OCI-LY7 (cell line): ENCODE measurements around the gene SLC35F2.

ENCODE experiments used
- EZH2phosphoT487 ChIP-seq: fragments of 200-600 bp; sonication (generic); IDR thresholded peaks from 2 replicates; pipeline ENCODE4 v1.6.1; 2018; ENCODE audit warnings: low read depth, borderline replicate concordance, mild to moderate bottlenecking, mixed run types, antibody characterized with exemption, low read length, moderate library complexity, mixed read lengths
- TF ChIP-seq, protein P1 (sequence below): fragments of 200-600 bp; sonication (generic); conservative IDR thresholded peaks from 2 replicates; pipeline ENCODE4 v1.5.1; 2014; ENCODE audit warnings: mild to moderate bottlenecking, antibody characterized with exemption, low read length, moderate library complexity, mixed read lengths

DNA sequence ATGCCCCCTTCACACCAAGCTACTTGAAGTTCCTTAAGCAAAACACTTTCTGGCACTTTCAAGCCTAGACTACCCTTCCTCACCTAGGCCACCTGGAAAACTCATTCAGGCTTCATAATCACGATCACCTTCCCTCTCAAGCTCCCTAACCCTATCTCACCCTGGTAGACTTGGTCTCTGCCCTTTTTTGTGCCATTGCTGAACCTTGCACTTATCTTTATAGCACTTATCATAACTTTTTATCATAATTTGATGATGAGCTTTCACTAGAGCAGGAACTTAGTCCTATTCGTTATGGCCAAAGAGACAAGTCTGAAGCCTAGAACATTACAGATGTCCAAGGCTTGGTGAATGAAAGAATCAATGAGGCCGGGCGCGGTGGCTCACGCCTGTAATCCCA lies 5.5 kb downstream of the SLC35F2 start:
- TF ChIP-seq, protein P1, sequence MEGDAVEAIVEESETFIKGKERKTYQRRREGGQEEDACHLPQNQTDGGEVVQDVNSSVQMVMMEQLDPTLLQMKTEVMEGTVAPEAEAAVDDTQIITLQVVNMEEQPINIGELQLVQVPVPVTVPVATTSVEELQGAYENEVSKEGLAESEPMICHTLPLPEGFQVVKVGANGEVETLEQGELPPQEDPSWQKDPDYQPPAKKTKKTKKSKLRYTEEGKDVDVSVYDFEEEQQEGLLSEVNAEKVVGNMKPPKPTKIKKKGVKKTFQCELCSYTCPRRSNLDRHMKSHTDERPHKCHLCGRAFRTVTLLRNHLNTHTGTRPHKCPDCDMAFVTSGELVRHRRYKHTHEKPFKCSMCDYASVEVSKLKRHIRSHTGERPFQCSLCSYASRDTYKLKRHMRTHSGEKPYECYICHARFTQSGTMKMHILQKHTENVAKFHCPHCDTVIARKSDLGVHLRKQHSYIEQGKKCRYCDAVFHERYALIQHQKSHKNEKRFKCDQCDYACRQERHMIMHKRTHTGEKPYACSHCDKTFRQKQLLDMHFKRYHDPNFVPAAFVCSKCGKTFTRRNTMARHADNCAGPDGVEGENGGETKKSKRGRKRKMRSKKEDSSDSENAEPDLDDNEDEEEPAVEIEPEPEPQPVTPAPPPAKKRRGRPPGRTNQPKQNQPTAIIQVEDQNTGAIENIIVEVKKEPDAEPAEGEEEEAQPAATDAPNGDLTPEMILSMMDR, result no peak
- TF ChIP-seq EZH2phosphoT487, result no peak
